GM18861 (cell line): ENCODE results near the gene STK4.
"Not testable (repeated sequence)": the region's sequence is repeated elsewhere in the genome, so short reads cannot be mapped to it uniquely, and the experiment has no call there.

Experiments
- ATAC-seq: cut with Tn5 transposase; IDR thresholded peaks from one replicate; pipeline ENCODE4 v1.9.1; 2021; ENCODE audit not compliant: unreplicated experiment

The STK4 gene

GRCh38 chr20:45021631-45022030 is 55.3 kb downstream of the STK4 start:
- no peak for ATAC-seq

GRCh38 chr20:45023140-45023539 is 56.8 kb downstream of the STK4 start:
- ATAC-seq = not testable (repeated sequence)

GRCh38 chr20:45028424-45029136 is 62.3 kb downstream of the STK4 start:
- ATAC-seq = no peak

- no peak for ATAC-seq
These were observed 63.6 kb downstream of the STK4 start for GRCh38 chr20:45029884-45030283.

GRCh38 chr20:45032276-45032675 is 66.0 kb downstream of the STK4 start:
- ATAC-seq = no peak

GRCh38 chr20:45032781-45033180 is 66.5 kb downstream of the STK4 start:
- ATAC-seq = no peak

- no peak for ATAC-seq
These were observed 68.1 kb downstream of the STK4 start for GRCh38 chr20:45034436-45034835.

GRCh38 chr20:45036044-45036755 is 69.9 kb downstream of the STK4 start:
- no peak for ATAC-seq

- ATAC-seq = no peak
These were observed 70.7 kb downstream of the STK4 start for GRCh38 chr20:45037050-45037449.

GRCh38 chr20:45037635-45038034 is 71.3 kb downstream of the STK4 start:
- no peak for ATAC-seq

- no peak for ATAC-seq
These were observed 72.6 kb downstream of the STK4 start for GRCh38 chr20:45038745-45039474.

- no peak for ATAC-seq
These were observed 73.1 kb downstream of the STK4 start for GRCh38 chr20:45039475-45039820.

- no peak for ATAC-seq
These were observed 75.4 kb downstream of the STK4 start for GRCh38 chr20:45041464-45042337.

- no peak for ATAC-seq
These were observed 76.7 kb downstream of the STK4 start for GRCh38 chr20:45042978-45043377.

GRCh38 chr20:45044084-45044573 is 77.8 kb downstream of the STK4 start:
- ATAC-seq = no peak

- no peak for ATAC-seq
These were observed 78.3 kb downstream of the STK4 start for GRCh38 chr20:45044601-45045000.

- ATAC-seq = no peak
These were observed 81.3 kb downstream of the STK4 start for GRCh38 chr20:45047581-45048119.

- ATAC-seq = no peak
These were observed 83.1 kb downstream of the STK4 start for GRCh38 chr20:45049438-45049837.

- no peak for ATAC-seq
These were observed 83.7 kb downstream of the STK4 start for GRCh38 chr20:45049904-45050471.
